Transverse colon (tissue), 4 donors: Measurements from ENCODE around the gene GLE1. TPM values are rescaled to one million over a fixed set of nuclear protein-coding genes. Genes with fewer than 3 reads are reported as not detected.

Experiments used
- DNase-seq: peaks from one replicate; pipeline ENCODE4 v3.0.0-alpha.2; 2019
- H3K27ac ChIP-seq, 4 donors: fragments of 200-600 bp; sonication (generic); 2 replicates each; pipeline ENCODE4 v1.5.1; 2016 to 2018; ENCODE audit warnings: inconsistent platforms in 4 of 4
- H3K27me3 ChIP-seq: fragments of 200-600 bp; sonication (generic); 2 replicates; pipeline ENCODE4 v1.5.1; 2017; ENCODE audit warnings: inconsistent platforms
- H3K36me3 ChIP-seq, 4 donors: fragments of 200-600 bp; sonication (generic); 2 replicates each; pipeline ENCODE4 v1.5.1; 2017 to 2019; ENCODE audit warnings: inconsistent platforms in 4 of 4
- H3K4me1 ChIP-seq, 4 donors: fragments of 200-600 bp; sonication (generic); 2 replicates each; pipeline ENCODE4 v1.5.1; 2017 to 2020; ENCODE audit warnings: inconsistent platforms in 4 of 4
- H3K4me3 ChIP-seq, 4 donors: fragments of 200-600 bp; sonication (generic); 1 replicate in 1 of 4; 2 replicates in 3 of 4; pipeline versions ENCODE4 v1.5.1 to v1.6.1; 2017 to 2019; ENCODE audit warnings: inconsistent platforms in 4 of 4
- H3K9me3 ChIP-seq, 2 donors: fragments of 200-600 bp; sonication (generic); 2 replicates each; pipeline ENCODE4 v1.5.1; 2017 to 2019; ENCODE audit warnings: inconsistent platforms in 2 of 2
- EP300 ChIP-seq: sonication (generic); formaldehyde crosslinking; IDR thresholded peaks from one replicate; pipeline ENCODE4 v1.6.1; 2017; ENCODE audit warnings: antibody characterized with exemption, low read depth
- POLR2A ChIP-seq: fragments of 450-650 bp; IDR thresholded peaks from one replicate; pipeline ENCODE4 v1.6.1; 2016; ENCODE audit warnings: antibody characterized with exemption, mild to moderate bottlenecking, moderate library complexity
- POLR2AphosphoS5 ChIP-seq, 3 donors: sonication (generic); formaldehyde crosslinking; IDR thresholded peaks; one replicate each; pipeline ENCODE4 v1.6.1; 2016; ENCODE audit warnings: antibody characterized with exemption in 3 of 3
- WGBS, 2 donors: methylation state at CpG; one replicate each; pipeline ENCODE4 v1.1.5; 2018; ENCODE audit warnings: low coverage in 1 of 2; 5-methylcytosine and 5-hydroxymethylcytosine counted together
- in situ Hi-C, 4 donors: fragments of 200-750 bp; cut with MboI; loops; one replicate each; pipeline versions ENCODE4 v1.15.0 to v1.15.1; 2017; ENCODE audit warnings: low sequenced_read_pairs in 3 of 4, low pct_ligation_motif_present in 1 of 4, low pct_unique_long_range_greater_than_20kb in 1 of 4
- intact Hi-C: fragments of 100-400 bp; cut with DNase I; formaldehyde crosslinking; loops from one replicate; pipeline ENCODE4 v1.15.1; 2023; ENCODE audit warnings: low total_unique reads
- total RNA-seq, 4 donors: library from RNA; depleted of rRNA; stranded (reverse); fragments of >200 nt; gene quantifications; one replicate each; pipeline ENCODE4 v1.1.0, GENCODE V29; 2016
- TF ChIP-seq, protein P1 (sequence below), 5 experiments: fragments of 200-600 bp in 3 of 5; fragments of 450-650 bp in 2 of 5; sonication (generic) in 3 of 5; IDR thresholded peaks; 1 replicate in 2 of 5; 2 replicates in 3 of 5; pipeline ENCODE4 v1.5.1; 2016 to 2017; ENCODE audit warnings: antibody characterized with exemption in 5 of 5, inconsistent platforms in 3 of 5, mild to moderate bottlenecking in 2 of 5, moderate library complexity in 1 of 5

The GLE1 gene
- total RNA-seq, 4 donors from 2014 or later = 24.3 to 120 (median 58.7) TPM

DNA sequence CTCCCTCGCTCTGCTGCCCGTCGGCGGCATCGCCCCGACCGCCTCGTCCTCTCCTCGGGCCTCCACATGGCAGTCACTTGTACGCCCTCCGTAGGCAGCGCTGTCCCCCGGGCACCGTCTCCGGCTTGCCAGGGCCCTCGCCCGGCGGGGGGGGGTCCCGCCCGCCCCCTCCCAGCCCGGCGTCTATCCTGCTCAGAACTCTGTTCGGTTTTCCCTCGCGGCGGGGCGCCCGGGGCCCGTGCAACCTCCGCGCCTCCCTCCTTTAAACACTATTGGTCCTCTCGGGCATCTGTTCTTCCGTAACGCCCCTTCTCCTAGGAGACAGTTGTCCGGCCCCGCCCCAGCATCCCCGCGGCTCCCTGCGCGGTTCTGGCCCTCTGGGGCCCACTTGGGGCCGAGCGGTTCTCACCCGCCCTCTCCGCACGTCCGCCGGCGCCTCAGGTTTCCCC, 47.9 kb upstream of the GLE1 start:
- 0 to 2% methylated on average over 11 to 22 of the region's 48 CpGs for WGBS, 2 donors
- Histone ChIP-seq H3K27ac (peak overlapping the region; percentile 88 to 96 (median 92)), H3K4me3 (peak overlapping the region; percentile 59 to 98 (median 92)), H3K9me3 (no peaks in the 10 kb centered on the region), H3K4me1 (peaks cover 0 to 11% (median 9%) of the 10 kb centered on the region in 4 donors), H3K27me3 (no peaks in the 10 kb centered on the region), H3K36me3 (peaks cover 0 to 17% (median 6%) of the 10 kb centered on the region in 4 donors)
- no peak for TF ChIP-seq POLR2AphosphoS5 (IDR thresholded peaks at IDR 0.05)
- TF ChIP-seq, protein P1, sequence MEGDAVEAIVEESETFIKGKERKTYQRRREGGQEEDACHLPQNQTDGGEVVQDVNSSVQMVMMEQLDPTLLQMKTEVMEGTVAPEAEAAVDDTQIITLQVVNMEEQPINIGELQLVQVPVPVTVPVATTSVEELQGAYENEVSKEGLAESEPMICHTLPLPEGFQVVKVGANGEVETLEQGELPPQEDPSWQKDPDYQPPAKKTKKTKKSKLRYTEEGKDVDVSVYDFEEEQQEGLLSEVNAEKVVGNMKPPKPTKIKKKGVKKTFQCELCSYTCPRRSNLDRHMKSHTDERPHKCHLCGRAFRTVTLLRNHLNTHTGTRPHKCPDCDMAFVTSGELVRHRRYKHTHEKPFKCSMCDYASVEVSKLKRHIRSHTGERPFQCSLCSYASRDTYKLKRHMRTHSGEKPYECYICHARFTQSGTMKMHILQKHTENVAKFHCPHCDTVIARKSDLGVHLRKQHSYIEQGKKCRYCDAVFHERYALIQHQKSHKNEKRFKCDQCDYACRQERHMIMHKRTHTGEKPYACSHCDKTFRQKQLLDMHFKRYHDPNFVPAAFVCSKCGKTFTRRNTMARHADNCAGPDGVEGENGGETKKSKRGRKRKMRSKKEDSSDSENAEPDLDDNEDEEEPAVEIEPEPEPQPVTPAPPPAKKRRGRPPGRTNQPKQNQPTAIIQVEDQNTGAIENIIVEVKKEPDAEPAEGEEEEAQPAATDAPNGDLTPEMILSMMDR (IDR thresholded peaks at IDR 0.05) = no peak
- no peak for TF ChIP-seq POLR2A
- TF ChIP-seq EP300 = no peak
- in situ Hi-C loops = no loop called here
- peak; percentile 69 for DNase-seq
- intact Hi-C loops = no loop called here

DNA sequence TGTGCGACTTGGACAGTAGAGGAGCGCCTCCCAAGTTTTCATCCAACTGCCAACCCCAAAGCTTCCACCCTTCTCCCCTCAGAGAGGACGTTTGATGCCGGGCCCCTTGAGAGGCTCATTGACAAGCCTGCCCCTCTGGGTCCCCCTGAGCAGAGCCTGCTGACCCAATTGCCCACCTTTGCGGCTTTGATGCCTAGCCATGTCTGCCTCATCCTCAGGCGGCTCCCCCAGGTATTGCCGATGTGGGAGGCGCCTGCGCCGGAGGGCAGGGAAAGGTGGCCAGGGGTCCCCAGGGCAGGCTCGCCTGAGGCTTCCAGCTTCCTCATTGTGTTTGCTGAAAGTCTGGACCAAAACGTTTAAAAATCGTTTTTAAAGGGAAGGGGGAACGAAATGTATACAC, 47.3 kb upstream of the GLE1 start:
- intact Hi-C loops = no loop called here
- in situ Hi-C loops = no loop called here
- no peak for DNase-seq
- 56 to 62% methylated on average over 4 to 14 of the region's 14 CpGs for WGBS, 2 donors
- Histone ChIP-seq H3K27me3 (no peaks in the 10 kb centered on the region), H3K4me3 (peak overlapping the region in 3 of 4 donors; percentile 59 to 98 (median 92)), H3K27ac (peak overlapping the region in 1 of 4 donors; percentile 91), H3K36me3 (peaks cover 0 to 17% (median 6%) of the 10 kb centered on the region in 4 donors), H3K4me1 (peaks cover 0 to 11% (median 9%) of the 10 kb centered on the region in 4 donors), H3K9me3 (no peaks in the 10 kb centered on the region)
- TF ChIP-seq, protein P1 (IDR thresholded peaks at IDR 0.05) = no peak
- TF ChIP-seq POLR2AphosphoS5 (IDR thresholded peaks at IDR 0.05) (no peak), POLR2A (no peak), EP300 (no peak)

DNA sequence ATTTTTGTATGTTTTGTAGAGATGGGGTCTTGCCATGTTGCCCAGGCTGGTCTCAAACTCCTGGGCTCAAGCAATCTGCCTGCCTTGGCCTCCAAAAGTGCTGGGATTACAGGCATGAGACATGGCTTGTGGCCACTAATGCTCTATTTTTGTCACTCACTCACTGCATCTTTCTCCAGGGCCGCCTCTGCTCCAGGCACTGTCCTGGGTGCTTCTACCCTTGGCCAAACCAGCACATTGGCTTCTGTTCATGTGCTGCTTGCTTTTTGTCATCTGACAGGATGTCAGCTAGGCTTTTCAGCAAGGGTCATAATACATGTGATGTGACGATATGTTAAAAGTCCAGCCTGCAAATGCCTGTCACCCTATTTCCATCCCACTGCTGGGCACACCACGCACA, 45.5 kb upstream of the GLE1 start:
- no peaks in the 10 kb centered on the region for H3K27me3 ChIP-seq
- DNase-seq = no peak
- no peaks in the 10 kb centered on the region for H3K9me3 ChIP-seq
- H3K4me1 ChIP-seq = peaks cover 0 to 11% (median 9%) of the 10 kb centered on the region in 4 donors
- in situ Hi-C loops (no loop called here), intact Hi-C loops (no loop called here)
- H3K27ac ChIP-seq = no peak overlapping the region
- WGBS, 2 donors = 80 to 95% methylated on average over 1 to 3 of the region's 3 CpGs
- TF ChIP-seq POLR2A = no peak
- TF ChIP-seq POLR2AphosphoS5 (IDR thresholded peaks at IDR 0.05) = no peak
- TF ChIP-seq, protein P1 (IDR thresholded peaks at IDR 0.05) = no peak
- TF ChIP-seq EP300 = no peak
- peaks cover 0 to 21% (median 6%) of the 10 kb centered on the region in 4 donors for H3K36me3 ChIP-seq
- H3K4me3 ChIP-seq = no peak overlapping the region

DNA sequence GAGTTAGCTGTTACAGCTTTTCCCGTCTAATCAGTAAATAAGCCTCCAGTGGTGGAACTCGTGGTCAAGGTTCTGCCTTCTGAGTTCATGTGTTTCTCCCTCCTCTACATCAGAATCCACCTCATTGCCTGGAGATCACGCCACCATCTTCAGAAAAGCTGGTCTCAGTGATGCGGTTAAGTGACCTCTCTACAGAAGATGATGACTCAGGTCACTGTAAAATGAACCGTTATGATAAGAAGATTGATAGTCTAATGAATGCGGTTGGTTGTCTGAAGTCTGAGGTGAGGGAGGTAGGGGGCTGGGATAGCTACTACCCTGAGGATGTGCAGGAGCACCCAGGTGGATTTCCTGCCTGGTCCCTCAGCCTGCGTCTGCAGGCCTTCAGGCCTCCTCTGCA, 35.4 kb upstream of the GLE1 start:
- intact Hi-C loops = no loop called here
- H3K27ac ChIP-seq = no peak overlapping the region
- H3K4me1 ChIP-seq = peaks cover 0 to 3% (median 0%) of the 10 kb centered on the region in 4 donors
- no peaks in the 10 kb centered on the region for H3K27me3 ChIP-seq
- in situ Hi-C loops = no loop called here
- TF ChIP-seq, protein P1 (IDR thresholded peaks at IDR 0.05) = no peak
- TF ChIP-seq EP300 (no peak), POLR2AphosphoS5 (IDR thresholded peaks at IDR 0.05) (no peak), POLR2A (no peak)
- 90 to 94% methylated on average over 2 to 7 of the region's 7 CpGs for WGBS, 2 donors
- no peak overlapping the region for H3K4me3 ChIP-seq
- no peak for DNase-seq
- peaks cover 0 to 8% (median 0%) of the 10 kb centered on the region in 4 donors for H3K36me3 ChIP-seq
- no peaks in the 10 kb centered on the region for H3K9me3 ChIP-seq
